ENCODE measurements around the gene WDR18.

Gene WDR18

GRCh38 chr19:944663-945241 is 39.4 kb upstream of the WDR18 start:
- no peak for DNase-seq (ENCODE audit: low read depth, low spot score)
- in situ Hi-C loops (cut with HindIII; ENCODE audit: low sequenced_read_pairs), result no loop called here
- TF ChIP-seq CTCF (IDR thresholded peaks at IDR 0.05; ENCODE audit: low read depth, low read length), result no peak
- no peak overlapping the region for H3K4me3 ChIP-seq (ENCODE audit: low read depth, low read length)

- in situ Hi-C loops (cut with HindIII; ENCODE audit: low sequenced_read_pairs), result no loop called here
- no peak overlapping the region for H3K4me3 ChIP-seq (ENCODE audit: low read depth, low read length)
- DNase-seq (ENCODE audit: low read depth, low spot score), result no peak
- no peak for TF ChIP-seq CTCF (IDR thresholded peaks at IDR 0.05; ENCODE audit: low read depth, low read length)
Observed at GRCh38 chr19:945401-946252, 38.5 kb upstream of the WDR18 start.

- DNase-seq (ENCODE audit: low read depth, low spot score), result no peak
- no peak for TF ChIP-seq CTCF (IDR thresholded peaks at IDR 0.05; ENCODE audit: low read depth, low read length)
- H3K4me3 ChIP-seq (ENCODE audit: low read depth, low read length), result no peak overlapping the region
- in situ Hi-C loops (cut with HindIII; ENCODE audit: low sequenced_read_pairs), result no loop called here
Observed at GRCh38 chr19:947090-947706, 36.9 kb upstream of the WDR18 start.

GRCh38 chr19:947707-948539 is 36.2 kb upstream of the WDR18 start:
- no peak for DNase-seq (ENCODE audit: low read depth, low spot score)
- H3K4me3 ChIP-seq (ENCODE audit: low read depth, low read length), result no peak overlapping the region
- no peak for TF ChIP-seq CTCF (IDR thresholded peaks at IDR 0.05; ENCODE audit: low read depth, low read length)
- in situ Hi-C loops (cut with HindIII; ENCODE audit: low sequenced_read_pairs), result no loop called here

GRCh38 chr19:948842-949496 is 35.2 kb upstream of the WDR18 start:
- H3K4me3 ChIP-seq (ENCODE audit: low read depth, low read length), result no peak overlapping the region
- DNase-seq (ENCODE audit: low read depth, low spot score), result no peak
- TF ChIP-seq CTCF (IDR thresholded peaks at IDR 0.05; ENCODE audit: low read depth, low read length), result no peak
- in situ Hi-C loops (cut with HindIII; ENCODE audit: low sequenced_read_pairs), result no loop called here

Measured in astrocyte of the spinal cord (primary cell).